ENCODE results near the gene RAPH1.

RAPH1 gene

GRCh38 chr2:203484266-203485112, 50.6 kb downstream of the RAPH1 start:
- DNase-seq, result peak; percentile 52 to 59

DNA sequence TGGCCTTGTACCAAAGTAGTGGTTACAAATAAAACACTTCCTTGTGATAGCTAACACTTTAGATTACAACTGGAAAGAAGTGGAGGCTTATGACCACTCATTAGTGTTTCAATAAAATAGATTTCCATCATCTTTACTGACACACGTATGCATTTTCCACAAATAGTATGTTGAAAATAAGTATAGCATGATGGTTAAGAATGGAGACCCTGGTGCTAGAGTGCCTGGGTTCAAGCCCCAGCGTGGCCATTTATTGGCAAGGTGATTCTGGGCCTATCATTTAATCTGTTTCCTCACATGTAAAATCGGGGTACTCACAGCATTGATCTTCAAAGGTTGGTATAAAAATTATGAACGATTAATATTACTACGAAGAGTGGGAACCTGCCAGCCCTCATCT, 54.5 kb downstream of the RAPH1 start:
- no peak for DNase-seq

- no peak for DNase-seq
These were observed 58.2 kb downstream of the RAPH1 start for GRCh38 chr2:203476881-203477280.

GRCh38 chr2:203471323-203471722, 63.8 kb downstream of the RAPH1 start:
- DNase-seq, result no peak

DNA sequence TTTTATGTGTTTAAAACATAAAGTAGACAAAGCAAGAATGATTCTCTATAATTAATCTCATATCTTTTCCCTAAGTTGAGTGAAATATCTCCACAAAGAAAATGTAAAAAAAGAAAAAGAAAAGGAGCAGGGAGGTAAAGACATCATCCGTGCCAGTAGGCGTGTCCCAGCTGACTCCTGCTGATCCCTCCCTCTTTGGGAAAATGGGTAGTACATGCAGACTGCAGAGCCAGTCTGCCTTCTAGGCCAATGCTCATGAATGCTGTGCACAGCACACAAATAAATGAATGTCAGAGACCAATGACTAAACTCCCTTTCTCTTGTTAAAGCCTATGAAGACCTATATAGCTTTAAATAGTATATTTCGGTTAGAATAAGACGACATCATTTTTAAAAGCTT, 64.7 kb downstream of the RAPH1 start:
- DNase-seq, result no peak

DNA sequence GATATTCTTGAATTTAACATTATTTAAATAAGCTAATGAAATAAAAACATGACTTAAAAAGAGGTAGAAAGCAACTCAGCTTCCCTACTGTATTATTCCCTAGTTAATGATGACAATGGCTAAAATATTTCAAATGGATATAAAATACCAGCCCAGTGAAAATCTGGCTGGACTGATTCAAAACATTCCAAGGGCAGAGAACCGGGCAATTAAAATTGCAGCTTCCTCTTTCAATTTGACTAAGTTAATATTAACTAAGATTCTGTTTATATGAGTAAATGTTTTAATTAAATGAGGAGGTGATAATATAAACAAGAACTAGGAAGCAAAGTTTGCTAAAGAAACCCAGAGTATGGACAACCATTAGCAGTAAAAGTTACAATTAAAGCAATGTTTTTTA, 65.6 kb downstream of the RAPH1 start:
- no peak for DNase-seq

DNA sequence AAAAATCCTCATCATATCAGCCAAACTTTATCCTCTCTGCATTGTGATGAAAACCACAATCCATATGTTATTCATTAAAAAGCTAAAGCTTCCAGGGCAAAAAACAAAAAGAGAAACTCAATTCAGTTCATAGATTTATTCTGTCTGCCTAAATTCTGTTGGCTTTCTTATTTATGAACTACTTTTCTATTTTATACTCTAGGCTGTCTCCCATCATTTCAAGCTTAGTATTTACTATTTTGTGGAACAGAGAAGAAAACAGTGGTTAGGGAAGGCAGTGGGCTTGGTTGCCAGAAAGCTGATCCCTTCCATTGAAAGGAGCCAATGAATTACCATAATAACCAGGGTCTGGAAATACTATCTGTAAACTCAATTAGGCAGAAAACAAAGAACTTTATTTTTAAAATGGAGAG, 71.8 kb downstream of the RAPH1 start:
- no peak for DNase-seq

DNA sequence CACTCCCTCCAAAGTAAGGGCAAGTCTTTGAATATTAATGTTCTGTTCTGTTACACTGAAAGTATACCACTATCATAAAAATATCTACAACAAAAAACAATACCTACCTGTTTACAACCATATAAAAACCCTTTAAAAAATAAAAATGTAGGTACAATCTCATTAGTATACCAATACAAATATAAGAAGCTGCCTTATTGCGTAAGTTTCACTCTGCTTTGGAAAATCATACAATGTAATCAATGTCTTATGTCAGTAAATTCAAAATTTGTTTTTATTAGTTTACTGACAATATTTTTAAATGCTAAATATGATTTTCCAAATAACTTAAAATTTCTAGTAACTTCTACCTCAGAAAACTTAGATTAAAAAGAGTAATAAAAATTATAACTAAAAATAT, 72.8 kb downstream of the RAPH1 start:
- DNase-seq, result no peak

DNA sequence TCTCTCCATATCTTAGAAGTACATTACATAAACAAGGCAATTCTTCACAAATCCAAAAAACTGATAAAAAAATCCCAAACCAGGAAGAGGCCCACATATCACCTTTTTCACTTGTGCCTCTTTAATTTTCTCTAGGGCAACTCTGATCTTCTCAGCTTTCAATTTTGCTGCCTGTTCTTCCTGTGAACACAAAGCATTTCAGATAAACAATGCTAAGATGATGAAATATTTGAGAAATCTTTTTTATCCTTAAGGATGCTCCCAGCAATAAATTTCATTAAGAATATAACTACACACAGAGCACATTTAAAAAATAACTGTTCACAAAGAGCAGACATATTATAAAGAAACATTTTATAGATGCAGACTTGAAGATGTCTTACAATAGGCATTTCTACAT, 73.4 kb downstream of the RAPH1 start:
- no peak for DNase-seq

DNA sequence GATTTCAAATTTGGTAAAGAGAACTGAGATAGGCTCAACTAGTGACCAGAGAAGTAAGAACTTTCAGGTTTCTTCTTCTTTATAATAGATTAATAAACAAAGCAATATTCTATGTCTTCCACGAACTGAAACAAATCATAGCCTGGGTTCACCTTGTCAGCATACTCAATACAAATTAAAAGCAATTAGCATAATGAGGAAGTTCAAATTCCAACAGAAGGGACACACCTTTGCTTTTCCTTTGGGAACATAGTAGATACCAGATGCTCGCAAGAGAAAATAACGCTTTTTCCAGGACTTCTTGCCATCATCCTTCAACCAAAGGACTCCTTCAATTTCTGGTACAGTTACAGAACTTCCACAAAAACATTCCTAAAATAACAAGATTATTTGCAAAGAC, 79.9 kb downstream of the RAPH1 start:
- no peak for DNase-seq

DNA sequence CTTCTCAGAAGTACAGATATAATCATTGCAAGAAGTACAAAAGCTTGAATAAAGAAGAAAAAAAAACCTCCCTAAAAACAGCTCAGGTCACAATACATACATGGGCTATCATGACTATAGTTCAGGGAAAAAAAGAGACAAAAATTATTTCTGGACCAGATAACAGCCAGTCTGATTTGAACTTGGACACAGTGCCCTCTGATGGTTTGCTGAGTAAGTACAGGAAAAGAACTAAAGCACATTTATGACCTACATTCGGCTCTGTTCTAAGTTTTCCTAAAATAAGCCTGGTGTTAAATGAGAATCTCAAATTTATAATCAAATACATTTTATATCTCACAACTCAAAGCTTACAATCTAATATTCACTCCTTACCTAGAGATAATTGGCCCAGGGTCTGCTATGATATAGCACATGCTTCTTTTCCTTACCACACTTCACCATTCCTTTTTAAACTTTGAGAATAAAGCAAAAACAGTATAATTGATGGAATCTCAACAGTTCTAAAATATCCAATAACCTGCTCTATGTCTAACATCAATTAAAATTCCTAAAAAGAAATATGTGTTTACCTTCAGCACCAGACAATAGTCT, 81.1 kb downstream of the RAPH1 start:
- DNase-seq, result no peak

DNA sequence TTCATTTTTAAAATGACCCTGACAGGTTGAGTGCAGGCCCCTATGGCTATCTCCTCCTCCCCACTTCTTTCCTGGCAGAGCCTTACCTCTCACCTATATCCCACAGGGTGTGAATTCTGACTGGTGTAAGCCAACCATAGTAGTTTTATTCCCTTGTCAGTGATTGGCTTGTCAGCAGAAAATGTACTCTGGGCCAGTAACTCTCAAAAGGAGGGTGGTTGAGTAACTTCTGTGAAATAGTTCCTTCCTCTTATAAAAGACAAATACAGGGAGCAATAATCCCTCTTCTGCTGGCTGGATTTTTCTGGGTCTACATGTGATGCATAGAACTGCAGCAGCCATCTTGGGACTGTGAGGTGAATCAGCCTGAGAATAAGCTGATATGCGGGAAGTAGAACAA, 83.4 kb downstream of the RAPH1 start:
- no peak for DNase-seq

- DNase-seq, result no peak
These were observed 84.1 kb downstream of the RAPH1 start for GRCh38 chr2:203451011-203451410.

GRCh38 chr2:203450561-203450960, 84.5 kb downstream of the RAPH1 start:
- DNase-seq, result no peak

DNA sequence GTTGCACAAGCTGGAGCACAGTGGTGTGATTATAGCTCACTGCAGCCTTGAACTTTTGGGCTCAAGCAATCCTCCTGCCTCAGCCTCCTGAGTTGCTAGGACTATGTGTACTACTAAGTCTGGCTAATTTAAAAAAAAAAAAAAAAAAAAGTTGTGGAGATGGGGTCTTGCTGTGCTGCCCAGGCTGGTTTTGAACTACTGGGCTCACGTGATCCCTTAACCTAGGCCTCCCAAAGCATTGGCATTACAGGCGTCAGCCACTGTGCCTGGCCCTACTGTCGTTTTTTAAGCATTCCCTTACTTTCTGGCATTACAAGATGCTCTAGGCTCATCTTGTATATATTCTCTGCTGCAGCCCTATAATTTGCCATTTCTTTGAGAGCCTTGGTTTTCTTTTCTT, 88.3 kb downstream of the RAPH1 start:
- no peak for DNase-seq

GRCh38 chr2:203446071-203446481, 89.0 kb downstream of the RAPH1 start:
- DNase-seq, result no peak

DNA sequence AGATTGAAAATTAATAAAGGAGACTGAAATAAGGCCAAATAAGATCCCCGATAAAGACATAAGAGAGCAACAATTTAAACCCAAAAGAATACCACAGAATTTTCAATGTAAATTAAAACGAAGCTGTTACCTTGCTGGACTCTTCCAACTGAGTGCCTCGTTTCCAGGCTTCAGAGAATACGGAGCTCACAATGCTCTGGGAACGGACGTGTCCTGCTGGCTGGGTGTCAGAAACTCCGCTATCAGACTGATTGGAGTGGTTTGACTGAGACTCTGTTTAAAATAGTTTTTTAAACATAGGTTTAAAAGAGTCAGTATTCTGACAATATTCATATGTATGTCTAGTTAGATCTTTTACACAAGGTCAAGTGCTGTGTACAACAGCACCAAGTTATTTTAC, 90.4 kb downstream of the RAPH1 start:
- DNase-seq, result no peak

GRCh38 chr2:203442463-203442862, 92.6 kb downstream of the RAPH1 start:
- no peak for DNase-seq

DNA sequence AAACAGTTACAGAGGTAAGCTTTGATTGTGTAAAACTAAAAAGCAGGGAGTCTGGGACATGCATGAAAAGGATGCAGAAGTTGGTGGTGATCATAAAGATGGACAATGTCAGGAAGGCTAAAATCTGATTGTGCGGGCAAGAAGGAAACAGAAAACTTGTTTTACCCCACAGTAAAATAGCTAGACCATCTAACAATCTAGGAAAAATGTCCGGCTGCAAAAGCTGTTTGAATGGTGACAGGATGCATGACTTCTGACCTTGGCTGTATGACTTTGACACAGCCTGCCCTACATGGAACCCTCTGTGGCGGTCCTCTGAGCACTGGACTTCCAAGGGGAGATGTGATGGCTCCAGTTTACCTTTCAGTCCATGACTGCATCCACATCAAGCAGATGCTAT, 93.6 kb downstream of the RAPH1 start:
- no peak for DNase-seq

DNA sequence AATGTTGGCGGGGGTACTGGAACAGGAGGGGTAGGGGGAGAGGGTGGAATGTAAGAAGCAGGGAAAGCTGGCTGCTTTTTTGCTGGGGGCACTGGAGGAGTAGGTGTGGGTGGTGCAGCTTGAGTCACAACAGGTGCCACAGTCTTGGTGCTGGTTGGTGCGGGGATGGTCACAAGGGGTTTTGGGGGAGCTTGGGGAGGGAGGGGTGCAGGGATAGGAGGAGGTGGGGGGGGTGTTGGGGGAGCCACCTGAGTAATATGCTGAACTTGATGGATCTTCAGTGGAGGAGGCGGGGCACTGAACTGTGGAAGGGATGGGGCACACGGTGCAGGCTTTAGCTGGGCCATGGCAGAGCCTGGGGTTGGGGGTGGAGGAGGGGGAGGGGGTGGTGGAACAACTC, 94.4 kb downstream of the RAPH1 start:
- DNase-seq, result no peak

DNA sequence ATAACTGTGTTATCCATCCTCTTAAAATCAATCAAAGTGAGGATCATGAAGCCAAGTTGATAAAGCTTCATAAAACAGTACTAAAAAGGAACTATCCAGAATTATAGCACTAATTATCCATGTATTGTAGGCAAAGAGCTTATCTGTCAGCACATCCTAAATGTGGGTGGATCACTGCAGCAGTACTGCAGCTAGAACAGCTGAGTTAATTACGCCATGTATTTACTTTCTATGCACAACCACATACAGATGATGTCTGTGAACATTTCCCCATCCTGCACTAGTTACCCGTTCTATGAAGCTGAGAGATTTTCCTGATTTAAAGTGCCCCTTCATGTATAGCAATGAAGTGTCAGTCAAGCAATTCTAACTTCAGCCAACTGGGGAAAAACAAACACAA, 96.6 kb downstream of the RAPH1 start:
- DNase-seq, result no peak

- no peak for DNase-seq
These were observed 97.6 kb downstream of the RAPH1 start for GRCh38 chr2:203437511-203437910.

DNA sequence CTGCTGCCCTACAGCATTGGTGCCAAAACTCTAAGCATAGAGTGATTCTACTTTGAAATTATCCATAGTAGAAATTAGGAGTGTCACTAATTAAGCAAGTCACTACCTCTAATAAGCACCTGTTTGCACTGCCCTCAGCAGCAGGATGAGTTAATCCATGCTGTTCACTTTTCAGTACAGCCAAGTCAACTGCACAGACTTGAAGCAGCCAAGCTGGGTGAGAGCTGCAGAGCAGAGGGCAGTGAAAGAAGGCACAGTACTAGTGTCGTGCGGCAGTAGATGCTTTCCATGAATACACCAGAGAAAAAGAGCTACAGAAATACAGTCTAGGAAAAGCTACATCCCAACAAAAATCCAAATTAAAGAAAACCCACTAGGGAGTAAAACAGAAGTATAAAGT, 98.6 kb downstream of the RAPH1 start:
- DNase-seq, result no peak

GRCh38 chr2:203432811-203433210, 102.3 kb downstream of the RAPH1 start:
- no peak for DNase-seq
